SW480 (cell line): ENCODE data around the gene NRGN.
A peak's percentile ranks its signal among the peaks of the same experiment; 100 is the strongest.

ENCODE experiments used
- DNase-seq: peaks from one replicate; pipeline ENCODE4 v3.0.0-alpha.2; 2016; ENCODE audit warnings: low spot score

NRGN gene

DNA sequence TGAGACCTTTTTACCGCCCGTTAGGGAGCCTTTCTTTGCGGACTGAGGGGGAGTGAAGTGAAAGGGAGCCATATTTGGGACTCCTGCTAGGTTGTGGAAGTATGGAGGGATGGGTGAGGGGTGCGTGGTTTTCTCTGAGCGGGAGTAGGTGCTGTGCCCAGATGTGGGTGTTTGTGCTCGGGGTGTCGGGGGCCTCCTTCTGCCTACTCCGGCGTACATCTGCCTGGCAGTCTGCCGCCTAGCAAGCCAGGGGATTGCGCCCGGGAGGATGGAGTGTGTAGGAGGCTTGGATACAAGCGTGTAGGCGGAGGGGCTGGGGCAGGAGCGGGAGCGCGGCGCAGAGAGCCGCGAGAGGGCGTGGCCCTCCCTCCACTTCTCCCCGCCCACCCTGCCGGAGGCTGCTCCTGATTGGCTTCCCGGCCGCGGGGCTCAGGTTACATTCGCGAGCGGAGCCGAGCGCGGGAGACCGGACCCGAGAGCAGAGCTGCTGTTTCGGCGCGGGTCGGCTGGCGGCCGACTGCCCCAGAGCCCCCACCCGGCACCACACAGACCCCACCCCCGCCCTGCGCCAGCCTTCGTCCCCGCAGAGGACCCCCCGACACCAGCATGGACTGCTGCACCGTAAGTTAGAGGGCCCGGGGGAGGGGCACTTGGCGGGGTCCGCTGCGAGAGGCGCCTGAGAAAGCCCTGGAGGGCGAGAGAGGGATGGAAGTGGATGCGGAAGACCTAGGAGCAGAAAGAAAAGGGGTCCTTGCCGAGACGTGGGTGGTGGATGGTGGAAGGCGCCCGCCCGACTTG lies at the start of gene NRGN:
TSS of gene NRGN (plus strand) at position 464 of the 798 bp plus-strand sequence. CDS start at position 607, 143 bp downstream.
- DNase-seq = peak; percentile 84

DNA sequence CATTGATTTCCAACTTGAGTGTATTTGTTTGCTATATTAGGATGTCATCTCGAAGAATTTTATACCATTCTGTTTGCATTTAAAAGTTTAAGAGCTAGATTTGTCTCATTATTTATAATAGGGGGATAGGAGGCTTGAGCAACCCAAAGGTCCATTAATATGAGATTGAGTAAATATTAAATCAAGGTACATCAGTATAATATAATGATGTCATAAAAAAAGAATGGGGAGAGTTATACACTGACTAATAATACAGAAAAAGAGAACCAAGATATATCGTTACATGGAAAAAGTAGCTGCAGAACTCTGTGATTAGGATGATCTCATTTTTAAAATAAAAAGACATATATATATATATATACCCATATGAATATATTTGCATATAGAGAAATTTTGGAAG lies 46.6 kb upstream of the NRGN start:
- DNase-seq = no peak

DNA sequence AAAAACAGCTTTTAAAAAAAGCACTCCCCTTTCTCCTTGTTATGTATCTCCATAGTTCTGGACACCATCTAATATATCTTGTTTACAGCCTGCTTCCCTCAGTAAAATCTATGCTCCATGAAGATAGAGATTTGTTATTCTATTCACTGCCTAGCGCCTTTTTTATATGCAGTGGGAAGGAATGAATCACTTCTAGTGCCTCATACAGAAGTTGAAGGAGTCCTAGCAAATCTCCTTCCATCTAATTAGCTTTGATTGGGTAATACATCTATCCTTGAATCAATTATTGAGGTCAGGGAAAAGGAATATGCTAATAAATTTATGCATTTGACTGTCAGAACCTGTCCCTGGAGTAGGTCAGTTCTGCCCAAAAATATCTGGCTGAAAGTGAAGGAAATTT lies 40.2 kb upstream of the NRGN start:
- no peak for DNase-seq

DNA sequence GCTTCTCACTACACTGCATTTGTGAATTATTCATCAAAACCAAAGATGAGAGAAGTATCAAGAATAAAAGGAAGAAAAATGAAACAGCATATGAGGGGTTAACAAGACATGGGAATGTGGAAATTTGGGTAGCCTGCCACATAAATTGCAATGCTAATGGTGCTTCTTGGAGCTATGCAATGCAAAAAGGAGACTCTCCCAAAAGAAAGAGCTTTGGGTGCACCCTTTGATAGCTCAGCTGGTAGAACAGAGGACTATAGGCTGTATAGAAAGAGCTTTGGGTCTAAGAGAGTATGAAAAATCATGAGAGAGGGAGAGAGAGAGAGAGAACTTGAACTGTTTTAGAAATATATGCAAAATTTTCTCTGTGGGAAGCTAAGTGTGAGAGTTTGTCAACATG lies 39.7 kb upstream of the NRGN start:
- no peak for DNase-seq

DNA sequence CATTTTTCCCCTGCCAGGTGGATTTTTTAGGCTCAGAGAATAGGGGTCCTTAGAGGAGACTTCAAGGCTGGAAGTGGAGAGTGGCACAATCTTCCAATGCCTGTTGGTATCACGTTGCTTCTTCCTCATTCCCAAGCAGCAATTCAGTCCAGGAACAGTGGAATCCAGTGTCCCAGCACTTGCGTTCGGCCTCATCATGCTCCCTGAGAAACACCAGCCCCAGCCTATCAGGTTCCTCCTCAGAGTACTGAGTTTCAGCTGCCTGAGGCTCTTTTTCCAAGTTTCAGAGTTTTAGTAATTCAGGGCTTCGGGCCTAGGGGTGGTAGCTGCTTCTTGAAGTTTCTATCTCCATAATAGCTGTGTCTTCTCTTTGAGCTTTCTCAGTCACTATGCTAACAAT lies 31.9 kb upstream of the NRGN start:
- no peak for DNase-seq

DNA sequence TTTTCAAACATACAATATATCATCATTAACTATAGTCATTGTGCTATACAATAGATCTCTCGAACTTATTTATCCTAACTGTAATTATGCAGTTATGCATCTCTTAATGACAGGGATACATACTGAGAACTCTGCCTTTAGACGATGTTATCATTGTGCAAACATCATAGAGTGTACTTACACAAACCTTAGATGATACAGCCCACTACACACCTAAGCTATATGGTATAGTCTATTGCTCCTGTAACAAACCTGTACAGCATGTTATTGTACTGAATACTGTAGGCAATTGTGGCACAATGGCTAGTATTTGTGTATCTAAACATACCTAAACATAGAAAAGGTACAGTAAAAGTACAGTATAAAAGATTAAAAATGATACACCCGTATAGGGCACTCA lies 27.4 kb upstream of the NRGN start:
- DNase-seq = no peak

DNA sequence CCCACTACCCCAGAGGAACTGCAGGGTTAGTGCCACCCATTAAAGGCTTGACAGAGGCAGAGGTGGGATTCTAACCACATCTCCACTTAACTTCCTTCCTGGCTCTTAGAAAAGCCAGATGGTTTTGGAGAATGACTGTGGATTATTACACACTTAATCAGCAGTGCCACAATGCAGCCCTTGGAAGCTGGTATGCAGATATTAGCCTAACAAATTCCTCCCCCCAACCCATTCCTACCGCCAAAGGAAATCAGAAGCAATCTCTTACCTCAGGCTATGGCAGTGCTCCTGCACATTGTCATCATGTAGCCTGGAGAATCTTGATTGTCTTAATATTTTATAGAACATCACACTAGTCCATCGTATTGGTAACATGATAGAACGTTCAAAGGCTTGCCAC lies 23.2 kb upstream of the NRGN start:
- DNase-seq = no peak

DNA sequence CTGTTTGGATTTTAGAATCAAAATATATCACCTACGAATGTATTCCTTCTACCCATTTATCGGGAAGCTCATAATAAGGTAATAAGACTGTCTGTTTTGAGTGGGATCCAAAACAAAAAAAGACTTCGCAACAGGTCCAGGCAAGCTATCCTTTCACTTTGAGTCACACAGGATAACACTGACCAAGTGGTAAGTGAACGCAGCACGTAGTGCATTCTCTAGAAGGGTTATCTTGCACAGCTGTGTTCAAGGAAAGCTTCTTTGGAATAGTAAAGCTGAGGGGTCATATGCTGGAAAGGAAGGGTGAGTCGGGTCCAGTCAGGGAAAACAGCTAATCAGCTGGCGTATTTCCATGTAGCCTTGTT lies 22.3 kb upstream of the NRGN start:
- no peak for DNase-seq

DNA sequence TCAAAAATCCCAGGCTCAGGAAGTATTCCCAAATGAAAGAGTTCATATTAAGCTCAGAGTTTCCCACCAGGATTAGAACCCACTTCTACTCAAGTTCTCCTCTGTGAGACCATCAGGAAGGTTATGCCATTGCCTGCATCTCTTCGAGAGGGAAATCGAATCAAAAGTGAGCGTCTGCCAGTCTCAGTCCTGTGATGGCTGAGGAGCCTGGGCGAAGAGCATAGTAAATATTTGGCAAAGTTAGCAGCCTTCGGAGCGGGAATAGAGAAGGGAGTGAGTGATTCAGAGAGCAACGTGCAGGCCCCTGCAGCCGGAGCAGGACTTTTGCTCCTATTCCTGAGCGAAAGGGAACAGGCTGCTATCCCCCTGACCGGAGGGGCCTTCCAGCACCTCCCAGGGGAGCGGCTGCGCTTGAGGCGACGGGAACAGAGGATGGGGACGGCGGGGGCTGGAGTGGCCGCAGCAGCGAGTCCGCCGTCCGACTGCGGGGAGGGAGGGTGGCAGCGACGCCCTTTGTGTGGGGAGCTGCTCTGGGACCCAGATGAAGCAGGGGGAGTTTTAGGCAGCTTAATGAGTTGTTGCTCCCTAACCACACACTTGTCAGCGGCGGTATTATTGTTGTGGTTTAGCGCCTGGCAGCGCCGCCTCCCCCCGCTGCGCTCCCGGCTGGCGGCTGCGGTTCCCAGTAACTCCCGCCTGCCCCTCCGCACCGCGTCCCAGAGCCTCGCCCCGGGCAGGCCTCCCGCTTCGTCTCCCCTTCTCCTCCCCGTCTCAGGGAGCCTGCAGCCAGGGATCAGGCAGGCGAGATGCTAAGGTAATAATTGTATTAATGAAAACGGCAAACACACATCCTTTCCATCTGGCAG lies 21.7 kb upstream of the NRGN start:
- DNase-seq = peak; percentile 60

DNA sequence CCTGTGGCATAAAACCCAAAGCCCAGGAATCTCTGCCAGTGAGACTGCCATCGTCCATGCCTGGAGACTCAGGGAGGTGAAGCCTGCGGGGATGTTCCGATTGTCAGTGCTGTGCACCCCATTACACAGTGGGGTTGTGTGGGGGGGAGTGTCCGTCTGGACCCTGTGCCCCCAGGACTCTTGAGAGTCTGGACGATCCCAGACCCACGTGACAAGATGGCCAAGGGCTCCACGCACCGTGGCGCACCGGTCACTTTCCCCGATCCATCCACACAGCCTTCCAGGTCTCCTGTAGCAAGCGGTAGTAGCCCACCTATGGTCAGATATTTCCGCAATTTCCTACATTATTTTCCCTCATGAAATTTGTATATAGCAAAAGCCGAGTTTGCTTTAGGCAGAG lies 20.9 kb upstream of the NRGN start:
- no peak for DNase-seq

DNA sequence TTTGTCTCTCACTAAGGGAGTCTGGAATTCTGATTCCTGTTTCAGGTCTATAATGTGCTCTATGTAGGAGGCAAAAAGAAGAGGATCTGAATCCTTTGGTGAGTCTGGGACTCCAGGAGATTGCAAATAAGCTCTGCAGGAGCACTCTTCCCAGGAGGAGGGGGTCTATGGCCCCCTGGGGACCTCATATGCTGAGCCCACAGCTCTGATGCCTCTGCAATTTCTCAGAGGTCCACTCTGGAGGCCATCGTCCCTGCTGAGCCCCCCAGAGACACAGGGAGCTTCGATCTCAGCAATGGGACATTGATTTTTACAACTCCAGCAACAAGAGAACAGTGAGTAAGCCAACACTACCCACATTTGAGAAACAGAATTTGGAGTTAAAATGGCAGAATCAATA lies 20.2 kb upstream of the NRGN start:
- DNase-seq = no peak

DNA sequence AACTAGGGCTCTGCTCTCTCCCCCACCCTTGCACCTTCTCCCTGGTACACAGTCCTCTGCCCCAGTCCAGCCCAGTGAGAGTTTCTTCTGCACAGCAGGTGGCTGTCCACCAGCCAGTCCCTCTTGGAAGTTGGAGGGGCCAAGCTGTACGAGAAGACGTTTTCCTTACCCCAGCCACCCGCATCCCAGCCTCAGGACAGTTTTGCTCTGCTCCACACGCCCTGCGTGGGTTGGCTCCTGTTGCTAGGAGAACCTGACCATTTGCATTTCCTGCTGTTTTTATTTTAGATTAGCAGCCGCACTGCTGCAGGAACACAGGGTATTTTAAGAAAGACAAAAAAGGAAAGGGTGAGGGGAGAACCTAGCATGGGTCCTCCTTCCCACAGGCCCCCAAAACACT lies 17.6 kb upstream of the NRGN start:
- DNase-seq = no peak

DNA sequence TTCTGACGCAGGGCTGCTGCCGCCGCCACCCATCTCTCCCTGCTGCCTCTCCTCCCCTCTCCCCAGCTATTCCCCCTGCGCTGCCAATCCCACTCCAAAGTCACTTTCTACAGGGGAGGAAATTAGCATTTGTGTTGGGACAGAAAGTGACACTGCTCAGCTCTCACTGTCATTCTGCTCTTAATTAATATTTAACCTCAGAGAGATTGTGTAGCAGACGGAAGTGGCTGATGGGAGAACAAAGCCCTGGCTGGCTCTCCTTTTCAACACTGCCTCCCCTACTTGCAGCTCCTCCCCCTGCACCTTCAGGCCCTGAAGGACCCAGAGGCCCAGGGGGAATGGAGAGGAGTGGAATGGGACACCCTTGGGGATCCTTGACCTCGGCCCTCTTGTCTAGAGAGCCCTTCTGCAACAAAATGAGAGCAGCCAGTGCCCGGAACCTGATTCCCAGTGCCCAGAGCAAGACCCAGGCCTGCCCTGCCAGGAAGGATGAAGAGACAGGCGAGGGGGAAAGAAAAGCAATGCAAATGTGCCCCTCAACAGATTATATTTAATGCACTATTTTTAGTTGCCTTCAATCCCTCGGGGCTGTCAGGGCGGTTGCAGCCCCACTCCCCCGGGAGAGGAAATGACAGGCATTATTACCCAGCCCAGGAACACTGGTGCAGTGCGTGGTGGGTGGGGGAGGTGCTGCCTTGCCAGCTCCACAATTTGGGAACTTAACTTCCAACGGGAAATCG lies 14.6 kb upstream of the NRGN start:
- peak; percentile 52 for DNase-seq

DNA sequence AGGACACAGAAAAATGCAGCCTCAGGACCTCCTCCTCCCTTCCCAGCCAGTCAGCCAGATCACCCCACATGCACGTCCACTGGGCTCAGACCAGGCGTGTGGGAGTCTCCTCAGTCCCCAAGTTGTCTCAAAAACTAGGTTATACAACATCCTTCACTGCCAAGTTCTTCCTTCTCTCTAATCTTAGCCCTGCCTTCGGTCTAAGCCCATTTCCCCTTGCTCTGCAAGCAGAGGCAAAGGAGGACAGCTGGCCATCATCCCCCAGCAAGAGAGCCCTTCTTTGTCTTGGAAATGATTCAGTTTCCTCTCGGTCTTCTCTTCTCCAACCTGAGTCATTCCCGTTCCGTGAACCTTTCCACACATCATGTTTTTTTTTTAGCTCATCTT lies 14.0 kb upstream of the NRGN start:
- DNase-seq = no peak

DNA sequence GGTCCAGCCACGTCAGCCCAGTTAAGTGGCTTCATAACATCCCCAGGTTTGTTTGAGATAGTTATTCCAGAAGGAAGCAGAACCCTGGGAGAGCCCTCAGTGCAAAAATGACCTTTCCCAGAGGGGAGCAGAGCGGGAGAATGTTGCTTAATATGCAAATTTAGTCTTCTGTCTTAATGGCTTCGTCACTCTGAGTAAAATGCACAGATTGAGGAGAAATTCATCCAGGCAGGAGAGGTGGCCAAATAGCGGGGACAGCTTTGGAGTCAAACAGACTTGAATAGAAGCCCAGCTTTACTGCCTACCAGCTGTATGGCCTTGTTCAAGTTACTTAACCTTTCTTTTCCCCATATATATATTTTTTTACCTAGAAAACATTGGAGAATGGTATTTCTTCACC lies 12.3 kb upstream of the NRGN start:
- no peak for DNase-seq

DNA sequence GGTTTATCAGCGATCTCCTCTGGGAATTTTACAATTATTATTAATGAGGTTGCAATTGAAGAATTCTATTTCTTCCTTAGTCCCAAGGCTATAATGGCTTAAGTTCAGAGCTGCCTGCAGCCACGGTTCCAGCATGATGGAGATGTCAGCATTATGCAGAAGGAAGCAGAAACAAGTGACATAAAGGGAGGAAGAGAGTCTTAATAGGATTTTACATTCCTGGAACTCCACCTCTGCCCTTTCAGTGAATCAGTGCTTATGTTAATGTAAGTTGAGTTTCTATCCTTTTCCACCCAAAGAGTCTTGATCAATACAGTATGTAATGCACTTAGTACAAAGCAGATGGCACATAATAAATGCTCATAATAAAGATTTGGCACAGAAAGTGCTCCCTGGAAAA lies 11.6 kb upstream of the NRGN start:
- DNase-seq = no peak

DNA sequence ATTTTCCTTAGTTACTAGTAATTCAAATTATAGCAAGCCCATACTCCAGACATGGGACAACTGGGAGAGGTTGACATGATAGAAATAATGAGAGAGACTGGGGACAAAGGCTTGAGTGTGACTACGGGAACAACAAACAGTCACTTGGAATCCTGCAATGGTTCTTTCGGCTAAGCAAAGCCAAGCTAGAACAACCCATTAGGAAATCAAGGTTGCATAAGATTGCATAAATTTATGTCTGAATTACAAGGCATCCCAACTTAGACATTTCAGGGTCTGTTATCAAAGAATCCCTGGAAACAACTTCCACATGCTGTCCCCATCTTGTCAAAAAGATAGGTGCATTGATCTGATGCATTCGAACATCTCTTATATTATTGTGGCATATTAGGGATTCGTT lies 10.2 kb upstream of the NRGN start:
- no peak for DNase-seq

DNA sequence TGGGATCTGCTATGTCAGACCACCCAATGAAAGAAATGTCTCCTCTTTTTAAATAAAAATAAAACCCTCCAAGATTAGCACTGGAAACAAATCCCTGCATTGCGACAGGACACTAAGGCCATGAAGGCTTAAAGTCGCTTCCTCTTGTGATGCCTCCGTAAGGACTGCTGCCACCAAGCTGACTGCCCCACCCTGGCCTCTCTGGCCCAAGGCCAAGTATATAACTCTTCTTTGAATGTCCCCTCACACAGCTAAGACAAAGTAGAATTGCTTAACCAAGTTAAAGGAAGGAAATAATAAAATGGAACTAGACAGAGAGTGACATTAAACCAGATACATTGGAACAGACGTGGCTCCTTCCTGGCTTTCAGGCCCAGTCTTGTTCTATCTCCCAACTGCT lies 7.5 kb upstream of the NRGN start:
- no peak for DNase-seq

DNA sequence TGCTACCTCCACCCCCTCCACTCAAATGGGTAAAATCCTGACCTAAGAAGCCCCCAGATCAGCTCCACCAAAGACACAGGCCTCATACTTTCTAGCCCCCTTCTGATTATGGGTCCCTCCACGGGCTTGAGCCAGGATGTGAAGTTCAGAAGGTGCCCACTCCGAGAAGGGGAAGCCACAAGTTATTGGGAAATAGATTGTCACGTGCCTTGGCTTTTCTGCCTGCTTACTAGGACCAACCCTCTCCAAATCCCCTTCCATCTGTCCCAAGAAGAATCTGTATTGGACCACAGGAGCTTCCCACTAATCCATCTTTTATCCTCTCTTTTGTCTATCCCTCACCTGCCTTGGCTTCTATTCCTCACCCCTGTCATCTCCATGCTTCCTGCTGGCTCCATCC lies 3.0 kb upstream of the NRGN start:
- DNase-seq = no peak

DNA sequence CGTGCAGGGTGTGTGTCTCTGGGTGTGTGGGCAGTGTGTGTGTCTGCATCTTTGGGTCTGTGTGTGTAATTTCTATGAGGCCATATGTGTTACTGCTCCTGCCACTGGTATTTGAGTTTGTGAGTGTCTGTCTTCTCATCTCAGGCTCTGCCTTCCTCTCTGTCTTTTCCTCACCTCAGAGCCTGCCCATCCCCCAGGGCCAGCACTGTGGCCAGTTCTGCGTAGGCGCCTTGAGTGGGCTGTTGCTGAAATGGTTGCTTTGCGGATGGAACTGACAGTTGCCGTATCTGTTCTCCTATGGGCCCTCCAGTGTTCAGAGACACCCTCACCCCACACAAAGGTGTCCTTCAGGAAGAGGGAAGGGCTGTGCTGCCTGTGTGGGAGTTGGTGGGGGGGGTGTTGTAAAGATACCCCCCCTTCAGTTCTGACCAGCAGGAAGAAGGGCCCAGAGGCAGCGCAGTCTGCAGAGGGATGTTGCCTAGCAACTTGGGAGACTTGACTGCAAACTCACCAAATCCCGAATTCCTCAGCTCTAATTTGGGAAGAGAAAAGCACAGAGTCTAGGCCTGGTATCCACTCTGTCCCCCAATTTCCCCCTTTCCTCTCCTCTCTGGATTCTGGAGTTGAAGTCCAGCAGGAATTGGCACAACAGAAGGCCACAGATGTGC lies 2.0 kb upstream of the NRGN start:
- DNase-seq = no peak

DNA sequence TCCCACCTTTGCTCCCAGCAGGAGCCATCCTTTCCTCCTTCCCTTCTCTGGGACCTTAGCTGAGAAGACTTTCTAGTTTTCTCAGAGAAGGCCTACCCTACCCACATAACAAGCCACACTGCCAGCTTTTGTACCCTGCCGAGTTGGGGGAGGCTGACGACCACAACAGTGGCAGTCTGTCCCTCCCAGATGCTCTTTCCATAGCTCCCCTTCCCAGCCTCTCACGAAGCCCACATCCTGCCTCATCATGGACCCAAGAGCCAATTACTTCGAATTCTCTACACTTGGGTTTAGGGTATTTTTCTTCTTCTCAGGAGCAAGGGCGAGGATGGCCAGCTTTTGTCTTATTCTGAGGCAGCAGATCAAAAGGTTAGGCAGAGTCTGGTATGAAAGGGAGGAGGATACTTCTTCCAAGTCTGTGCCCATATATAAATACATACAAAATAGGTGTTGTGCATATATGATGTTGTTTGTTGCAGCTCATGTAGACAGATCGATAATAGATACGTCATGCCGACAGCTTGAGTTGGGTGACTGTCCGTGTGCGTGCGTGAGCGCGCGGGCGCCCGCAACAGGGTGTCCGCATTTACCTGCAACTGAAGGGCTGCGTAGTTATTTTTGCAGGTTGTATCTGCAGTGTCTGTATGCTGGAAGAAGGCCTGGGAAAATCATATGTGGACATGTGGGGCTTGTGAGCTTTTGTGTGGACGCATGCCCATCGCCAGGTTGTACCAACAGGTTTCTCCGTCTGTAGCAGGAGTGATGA lies 846 bp upstream of the NRGN start:
- DNase-seq = no peak
